GM19324 (cell line): ENCODE results near the gene DYDC1.
"Not testable (repeated sequence)": the region's sequence is repeated elsewhere in the genome, so short reads cannot be mapped to it uniquely, and the experiment has no call there.

Experiments
- ATAC-seq: cut with Tn5 transposase; IDR thresholded peaks from one replicate; pipeline ENCODE4 v1.9.1; 2021; ENCODE audit warnings: mild to moderate bottlenecking, moderate library complexity; ENCODE audit not compliant: unreplicated experiment, low FRiP score

Gene DYDC1

DNA sequence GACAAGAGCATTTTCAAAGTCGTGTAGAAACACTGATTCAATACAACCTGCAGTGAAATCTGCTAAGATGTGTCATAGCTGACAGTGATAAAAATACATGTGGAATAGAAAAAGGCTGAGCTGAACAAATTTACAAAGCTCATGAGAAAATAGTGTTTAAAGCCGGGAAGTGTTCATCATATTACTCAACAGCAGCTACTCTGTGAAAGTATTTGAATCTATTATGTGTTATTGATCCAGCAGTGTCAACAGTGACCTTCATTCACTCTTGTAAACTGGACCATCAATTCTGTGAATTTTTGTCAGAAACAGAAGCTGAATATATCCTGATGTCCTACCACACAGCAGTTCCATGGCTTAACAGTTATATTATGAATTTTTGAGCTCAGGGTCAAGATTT, 11.6 kb downstream of the DYDC1 start:
- ATAC-seq = no peak

DNA sequence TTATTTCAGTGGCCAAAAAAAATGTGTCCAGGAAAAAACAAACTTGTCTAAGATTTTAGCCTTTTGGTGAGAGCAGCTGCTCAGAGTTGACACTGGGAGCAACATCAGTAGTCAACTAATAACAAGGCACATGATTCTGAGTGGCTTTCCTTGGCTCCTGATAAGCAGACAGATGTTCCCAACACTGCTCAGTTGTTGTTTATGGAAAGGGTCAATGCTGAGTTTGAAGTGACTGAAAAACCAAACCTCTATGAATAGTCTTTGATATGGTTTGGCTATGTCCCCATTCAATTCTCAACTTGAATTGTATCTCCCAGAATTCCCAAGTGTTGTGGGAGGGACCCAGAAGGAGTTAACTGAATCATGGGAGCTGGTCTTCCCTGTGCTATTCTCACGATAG, 12.3 kb downstream of the DYDC1 start:
- ATAC-seq = no peak

DNA sequence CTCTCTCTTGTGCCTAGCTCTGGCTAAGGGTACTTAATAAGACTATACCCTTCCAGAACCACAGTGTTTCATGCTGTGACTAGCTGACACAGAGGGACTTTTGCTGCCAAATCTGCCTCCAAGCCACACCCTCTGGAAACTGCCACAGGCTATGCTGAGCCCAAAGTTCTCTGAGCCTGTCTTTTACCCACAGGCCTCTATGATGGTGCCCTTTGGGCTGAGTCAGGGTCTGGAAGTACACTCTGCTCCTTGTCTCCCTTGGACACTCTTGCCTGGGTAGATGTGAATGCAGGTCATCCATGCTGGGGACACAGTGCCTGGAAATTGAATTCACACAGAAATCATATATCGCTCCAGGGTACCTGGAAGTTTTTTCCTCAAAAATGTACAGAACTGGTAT, 22.6 kb downstream of the DYDC1 start:
- ATAC-seq = no peak

DNA sequence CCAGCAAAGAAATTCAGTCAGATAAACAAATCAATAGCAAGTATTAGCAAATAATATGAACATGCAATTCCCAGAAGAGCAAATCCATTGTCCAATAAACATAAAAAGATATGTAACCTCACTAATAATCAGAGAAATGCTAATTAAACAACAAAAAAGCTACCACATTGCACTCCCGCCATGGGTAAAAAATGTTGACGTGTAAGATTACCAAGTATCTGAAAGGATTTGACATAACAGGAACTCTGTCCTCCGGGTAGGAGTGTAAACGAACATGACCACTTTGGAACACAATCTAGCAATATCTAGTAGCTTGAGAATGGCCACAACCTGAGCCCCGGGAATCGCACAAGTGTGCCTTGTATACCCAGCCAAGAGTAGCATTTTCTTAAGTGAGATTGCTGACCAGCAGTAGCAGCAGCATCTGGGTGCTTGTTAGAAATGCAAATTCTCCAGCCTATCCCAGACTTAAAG, 31.6 kb downstream of the DYDC1 start:
- ATAC-seq = no peak

DNA sequence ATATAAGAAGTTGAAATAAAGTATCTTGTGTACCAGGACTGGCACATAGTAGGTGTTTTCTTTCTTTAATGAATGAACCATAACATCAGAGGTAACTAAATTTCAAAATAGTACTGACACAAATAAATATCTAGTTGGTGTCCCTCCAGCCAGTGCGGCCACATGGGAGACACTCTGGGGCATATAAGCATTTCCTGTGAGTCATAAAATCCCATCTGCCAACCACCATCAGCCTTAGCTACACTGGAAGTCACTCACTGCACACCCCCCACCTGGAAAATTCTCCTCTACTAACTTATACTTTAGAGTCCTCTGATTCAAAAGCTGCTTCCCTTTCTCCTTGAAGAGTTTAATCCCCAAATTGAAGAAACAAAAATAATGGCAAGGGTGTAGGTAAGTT, 32.5 kb downstream of the DYDC1 start:
- ATAC-seq = no peak

DNA sequence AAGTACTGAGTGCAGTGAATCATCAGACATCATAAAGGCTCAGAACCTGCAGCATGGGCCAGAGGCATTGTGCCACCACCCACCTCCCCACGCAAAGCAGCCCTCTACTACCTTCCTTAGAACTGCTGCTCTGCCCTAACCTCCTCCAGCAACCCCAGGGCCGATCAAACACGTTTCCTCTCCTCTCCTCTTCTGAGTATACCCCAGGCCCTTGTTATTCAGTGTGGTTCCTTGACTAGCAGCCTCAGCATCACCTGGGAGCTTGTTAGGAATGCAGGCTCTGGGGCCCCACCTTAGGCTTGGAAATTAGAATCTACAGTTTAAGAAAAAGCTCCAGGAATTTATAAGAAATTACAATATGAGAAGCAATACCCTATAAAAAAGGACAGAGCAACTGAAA, 33.2 kb downstream of the DYDC1 start:
- no peak for ATAC-seq

DNA sequence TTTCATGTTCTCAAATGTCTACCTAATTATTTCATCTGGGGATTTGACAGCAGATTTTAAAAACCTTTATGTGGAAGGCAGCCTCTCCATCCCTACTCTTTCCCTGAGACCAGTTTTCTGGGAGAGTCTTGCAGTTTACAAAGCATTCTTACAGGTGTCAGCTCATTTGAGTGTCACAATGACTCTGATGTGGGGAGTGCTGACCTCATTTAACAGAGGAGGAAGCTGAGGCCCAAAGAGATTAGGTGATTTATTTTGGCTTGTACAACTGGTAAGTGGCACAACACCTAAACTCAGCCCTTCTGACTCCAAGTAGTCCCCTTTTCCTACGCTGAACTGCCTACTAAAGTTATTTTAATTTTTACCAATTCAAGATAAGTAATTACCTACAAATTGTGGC, 33.8 kb downstream of the DYDC1 start:
- no peak for ATAC-seq

DNA sequence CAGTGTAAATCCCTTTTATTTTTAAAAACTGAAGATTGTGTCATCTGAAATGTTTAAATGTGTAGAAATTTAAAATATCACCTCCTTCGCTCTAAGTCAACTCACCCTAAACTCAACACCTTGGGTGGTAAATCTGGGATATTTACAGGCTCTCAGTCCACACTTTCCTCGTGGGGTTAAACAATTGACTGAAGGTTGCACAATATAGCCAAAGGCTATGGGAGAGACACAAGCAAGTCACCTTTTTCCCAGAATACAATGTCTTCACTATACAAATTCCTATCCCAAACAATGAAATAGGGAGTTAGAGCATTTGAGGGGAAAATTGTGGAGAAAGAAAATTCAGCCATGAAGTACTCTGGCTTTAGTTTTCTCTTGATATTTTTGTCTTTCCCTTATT, 34.4 kb downstream of the DYDC1 start:
- no peak for ATAC-seq

DNA sequence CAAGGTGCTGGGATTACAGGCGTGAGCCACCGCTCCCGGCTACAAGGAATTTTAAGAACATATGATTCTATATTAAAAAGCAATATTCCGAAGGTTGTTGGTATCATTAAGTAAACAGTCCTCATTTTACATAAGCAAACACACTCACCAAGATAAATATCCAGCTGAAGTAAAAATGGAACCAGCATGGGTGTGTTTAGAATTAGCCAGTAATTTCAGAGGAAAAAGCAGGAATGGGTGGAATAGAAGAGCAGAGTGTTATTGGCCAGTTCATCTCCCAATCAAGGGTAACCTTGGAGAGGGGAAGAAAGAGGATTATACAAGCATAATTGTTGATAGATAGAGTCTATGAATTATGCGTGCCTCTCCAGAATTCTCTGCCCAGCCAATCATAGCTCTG, 35.4 kb downstream of the DYDC1 start:
- ATAC-seq = no peak

DNA sequence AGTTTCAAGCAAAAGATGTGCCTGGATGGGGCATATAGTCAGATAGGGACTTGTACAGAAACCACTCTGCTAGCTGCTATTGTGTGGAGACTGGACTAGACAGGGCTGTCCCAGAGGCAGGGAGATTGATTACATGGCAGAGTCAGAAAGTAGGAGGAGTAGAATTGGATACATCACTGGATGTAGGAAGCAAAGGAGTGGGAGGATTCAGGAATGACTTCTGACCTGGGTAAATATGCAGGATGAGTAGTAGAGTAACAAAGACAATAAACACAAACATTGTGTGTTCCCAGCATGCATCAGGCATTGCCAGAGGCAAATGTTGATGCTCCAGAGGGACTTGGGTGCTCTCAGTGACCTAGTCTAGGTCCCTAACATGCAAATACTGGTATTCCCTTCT, 36.2 kb downstream of the DYDC1 start:
- ATAC-seq = no peak

DNA sequence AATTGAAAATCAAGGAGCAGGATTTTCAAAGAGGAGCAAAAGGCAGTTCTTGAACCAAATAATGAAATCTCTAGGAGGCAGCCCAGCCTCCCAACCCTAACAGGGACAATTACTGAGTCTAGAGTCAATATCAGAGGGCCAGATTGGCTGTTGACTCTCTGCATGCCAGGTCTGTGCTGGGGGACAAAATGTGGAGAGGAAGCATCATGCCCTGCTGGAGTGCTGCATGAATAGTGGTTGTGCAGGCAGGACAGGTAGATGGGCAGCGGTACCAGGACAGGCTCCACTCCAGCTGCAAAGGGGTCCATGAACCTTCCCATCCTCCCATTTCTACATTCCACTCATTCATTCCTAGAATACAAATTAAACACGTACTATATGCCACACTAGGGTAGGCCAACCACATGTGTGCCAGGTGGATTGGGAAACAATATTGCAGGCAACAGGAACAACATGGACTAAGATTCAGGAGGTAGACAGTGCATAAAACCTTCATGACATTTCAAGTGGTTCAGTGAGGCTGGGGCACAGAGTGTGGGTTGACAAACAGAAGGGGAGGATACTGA, 36.7 kb downstream of the DYDC1 start:
- no peak for ATAC-seq

DNA sequence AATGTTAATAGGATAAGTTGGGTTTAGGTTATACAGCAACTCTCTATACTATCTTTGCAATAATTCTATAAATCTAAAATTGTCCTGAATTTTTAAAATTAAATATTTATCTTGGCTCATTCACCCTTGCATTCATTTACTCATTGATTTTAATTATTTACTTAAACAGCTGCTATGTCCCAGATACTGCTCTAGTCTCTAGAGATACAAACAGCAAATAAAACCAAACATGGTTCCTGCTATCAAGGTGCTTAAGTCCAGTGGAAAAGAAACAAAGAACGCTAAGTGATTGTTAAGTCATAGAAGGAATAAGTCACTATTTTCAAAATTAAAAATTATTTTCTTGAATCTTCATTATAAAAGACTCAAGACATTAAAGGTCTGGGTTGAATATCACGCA, 37.2 kb downstream of the DYDC1 start:
- no peak for ATAC-seq

DNA sequence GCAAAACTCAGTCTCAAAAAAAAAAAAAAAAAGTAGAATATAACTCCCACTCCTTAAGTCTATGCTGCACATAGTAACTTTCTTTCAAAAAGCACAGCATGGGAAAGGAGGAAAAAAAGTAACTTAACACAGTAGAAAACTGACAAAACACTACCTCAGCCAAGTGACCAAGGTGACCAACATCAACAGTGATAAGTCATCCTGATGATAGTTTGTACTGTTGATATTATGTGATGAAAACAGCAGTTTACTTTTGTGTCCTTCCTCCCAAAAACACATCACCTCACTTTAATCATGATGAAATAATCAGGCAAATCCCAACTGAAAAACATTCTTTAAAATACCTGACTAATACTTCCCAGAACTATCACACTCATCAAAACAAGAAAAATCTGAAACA, 37.8 kb downstream of the DYDC1 start:
- no peak for ATAC-seq

DNA sequence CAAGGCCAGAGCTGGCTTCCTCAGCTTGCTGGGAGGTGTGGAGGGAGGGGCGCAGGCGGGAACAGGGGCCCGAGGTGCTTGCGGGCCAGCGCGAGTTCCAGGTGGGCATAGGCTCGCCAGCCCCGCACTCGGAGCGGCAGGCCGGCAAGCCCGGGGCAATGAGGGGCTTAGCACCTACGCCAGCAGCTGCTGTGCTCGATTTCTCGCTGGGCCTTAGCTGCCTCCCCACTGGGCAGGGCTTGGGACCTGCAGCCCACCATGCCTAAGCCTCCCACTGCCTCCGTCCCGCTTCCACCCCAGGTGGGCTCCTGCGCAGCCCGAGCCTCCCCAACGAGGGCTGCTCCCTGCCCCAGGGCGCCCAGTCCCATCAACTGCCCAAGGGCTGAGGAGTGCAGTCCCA, 41.2 kb downstream of the DYDC1 start:
- no peak for ATAC-seq

DNA sequence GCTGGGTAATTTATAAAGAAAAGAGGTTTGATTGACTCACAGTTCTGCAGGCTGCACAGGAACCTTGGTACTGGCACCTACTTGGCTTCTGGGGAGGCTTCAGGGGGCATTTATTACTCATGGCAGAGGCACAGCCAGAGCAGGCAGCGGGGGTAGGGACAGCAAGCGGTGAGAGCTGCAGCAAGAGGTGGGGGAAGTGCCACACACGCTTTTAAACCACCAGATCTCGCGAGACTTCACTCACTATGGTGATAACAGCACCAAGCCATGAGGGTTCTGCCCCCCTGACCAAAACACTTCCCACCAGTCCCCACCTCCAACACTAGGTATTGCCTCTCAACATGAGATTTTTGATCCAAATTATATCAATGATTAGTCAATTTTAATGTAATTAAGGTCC, 43.0 kb downstream of the DYDC1 start:
- ATAC-seq = no peak

DNA sequence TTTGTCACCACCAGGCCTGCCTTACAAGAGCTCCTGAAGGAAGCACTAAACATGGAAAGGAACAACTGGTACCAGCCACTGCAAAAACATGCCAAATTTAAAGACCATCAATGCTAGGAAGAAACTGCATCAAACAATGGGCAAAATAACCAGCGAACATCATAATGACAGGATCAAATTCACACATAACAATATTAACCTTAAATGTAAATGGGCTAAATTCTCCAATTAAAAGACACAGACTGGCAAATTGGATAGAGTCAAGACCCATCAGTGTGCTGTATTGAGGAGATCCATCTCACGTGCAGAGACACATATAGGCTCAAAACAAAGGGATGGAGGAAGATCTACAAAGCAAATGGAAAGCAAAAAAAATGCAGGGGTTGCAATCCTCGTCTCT, 50.6 kb downstream of the DYDC1 start:
- ATAC-seq = not testable (repeated sequence)

DNA sequence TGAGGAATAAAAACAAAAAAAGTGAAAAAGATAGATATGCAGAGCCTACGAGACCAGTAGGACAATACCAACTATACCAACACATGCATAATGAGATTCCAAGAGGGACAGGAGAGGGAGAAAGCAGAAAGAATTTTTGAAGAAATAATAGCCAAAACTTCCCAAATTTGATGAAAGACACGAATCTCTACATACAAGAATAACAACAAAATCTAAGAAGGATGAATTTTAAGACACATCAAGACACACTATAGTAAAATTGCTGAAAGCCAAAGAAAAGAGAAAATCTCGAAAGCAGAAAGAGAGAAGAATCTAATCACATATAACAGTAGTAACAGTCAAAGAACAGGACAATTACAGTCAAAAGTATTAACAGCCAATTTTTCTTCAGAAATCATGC, 59.6 kb downstream of the DYDC1 start:
- no peak for ATAC-seq

DNA sequence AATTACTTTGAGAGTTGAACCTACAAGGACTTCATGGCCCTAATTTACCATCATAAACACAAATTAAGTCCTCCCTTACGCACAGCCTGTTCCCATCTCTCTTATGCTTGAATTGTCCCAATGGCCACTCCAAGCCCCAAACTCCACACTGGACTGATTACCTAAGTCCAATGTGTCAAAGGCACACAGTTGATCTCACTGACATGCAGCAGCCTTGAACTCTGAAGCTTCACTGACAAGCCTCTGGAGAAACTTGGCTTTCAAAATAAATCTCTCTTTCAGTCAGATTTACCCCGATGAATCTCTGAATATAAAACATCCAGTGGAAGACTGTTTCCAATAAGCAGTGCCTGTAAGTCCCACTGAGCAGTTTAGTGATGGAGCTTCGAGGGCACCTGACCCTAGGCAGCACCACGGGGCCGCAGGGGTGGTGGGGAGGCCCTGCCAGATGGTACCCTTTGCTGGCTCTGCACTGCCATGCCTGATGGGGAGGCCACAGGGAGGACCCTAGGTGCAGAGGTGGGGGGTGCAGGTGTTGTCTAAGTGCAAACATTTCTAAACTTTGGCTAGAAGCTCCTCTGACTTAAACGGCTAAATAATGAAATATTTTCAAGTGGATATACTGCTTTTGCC, 63.8 kb downstream of the DYDC1 start:
- no peak for ATAC-seq

DNA sequence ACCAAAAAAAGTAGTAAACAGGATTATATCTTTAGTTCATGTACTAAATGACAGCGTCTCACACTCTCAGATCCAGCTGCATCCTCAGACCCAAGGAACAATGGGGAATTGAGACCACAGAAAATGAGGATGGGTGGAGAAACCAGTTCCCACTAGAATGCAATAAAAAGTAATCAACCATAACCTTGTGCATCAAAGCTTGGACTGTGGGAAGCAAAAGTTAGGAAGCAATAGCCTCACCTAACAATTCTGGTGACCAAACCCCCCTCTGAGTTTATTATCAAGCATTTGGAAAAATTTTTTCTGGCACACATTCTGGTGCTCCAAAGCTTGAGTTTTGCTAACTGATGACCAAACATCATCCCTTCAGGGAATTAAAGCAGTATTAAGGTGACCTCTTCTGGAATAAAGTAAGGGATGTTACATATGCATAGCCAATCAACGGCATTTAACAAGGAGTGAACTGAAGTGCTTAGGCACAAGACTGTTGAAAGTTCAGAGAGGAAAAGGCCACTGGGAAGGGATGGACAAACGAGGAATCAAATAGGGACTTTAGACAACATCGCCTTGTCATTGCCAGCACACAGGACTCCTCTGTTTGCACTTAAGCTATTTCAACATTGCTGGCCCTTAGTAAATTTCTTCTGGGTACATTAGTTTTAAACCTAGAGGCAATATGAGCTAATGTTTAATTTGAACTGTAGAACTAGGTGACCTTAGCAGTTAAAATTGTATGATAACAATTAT, 65.9 kb downstream of the DYDC1 start:
- no peak for ATAC-seq

DNA sequence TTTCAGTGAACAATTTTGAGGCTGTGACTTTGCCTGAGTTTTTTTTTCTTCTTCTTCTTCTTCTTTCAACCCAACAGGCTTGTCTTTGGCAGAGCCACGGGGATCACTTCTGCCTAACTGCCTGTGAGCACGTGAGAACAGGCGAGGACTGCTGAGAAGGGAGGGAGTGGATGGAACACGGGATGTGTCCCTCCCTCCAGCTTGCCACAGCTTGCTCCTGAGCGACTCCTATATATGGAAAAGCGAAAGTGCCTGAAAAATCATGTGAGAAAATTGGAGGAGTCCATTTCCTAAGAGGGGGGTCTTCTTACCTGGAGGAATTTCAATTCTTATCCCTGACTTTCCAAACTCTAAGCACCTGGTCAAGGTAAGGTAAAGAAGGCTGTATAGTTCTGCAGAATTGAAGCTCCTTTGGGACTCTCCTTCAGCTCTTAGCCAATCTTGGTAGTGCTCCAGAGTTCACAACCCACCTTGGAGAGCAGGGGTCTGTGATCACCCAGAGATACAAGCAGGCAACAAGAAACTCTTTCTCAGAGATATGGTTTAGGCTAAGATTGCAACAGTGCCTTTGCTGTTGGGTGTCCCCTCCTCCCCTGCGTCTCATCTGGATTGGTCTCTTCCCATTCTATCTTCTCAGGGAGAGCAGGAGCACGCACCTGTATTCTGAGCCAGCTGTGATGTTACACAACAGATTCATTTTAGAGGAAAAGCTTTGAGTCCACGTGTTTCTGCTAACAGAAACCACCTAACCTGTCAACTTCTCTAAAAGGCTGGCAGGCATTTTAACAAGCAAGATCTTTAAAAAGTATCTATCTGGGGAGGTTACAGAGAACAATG, 66.9 kb downstream of the DYDC1 start, which contains the start of gene MAT1A:
Gene MAT1A, minus strand, starts transcription at position 208 of the 837 bp plus-strand sequence. CDS start 235 bp downstream, outside the sequence.
- no peak for ATAC-seq

DNA sequence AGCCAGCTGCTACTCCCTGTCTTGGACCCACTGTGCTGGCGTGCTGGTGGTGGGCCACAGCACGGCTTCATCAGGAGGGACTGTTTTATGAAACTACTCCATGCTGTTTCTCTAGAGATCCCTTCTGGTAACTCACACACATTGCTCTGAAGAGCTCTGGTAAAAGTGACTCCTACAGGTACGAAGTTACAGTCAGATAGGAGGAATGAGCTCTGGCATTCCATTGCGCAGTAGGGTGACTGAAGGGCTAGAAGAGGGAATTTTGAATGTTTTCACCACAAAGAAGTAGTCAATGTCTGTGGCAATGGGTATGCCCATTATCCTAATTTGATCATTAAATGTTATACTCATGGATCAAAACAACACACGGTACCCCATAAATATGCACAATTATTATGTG, 67.7 kb downstream of the DYDC1 start:
- ATAC-seq = no peak
